Ishikawa (cell line): ENCODE measurements around the gene UPK3A.
A peak's percentile ranks its signal among the peaks of the same experiment; 100 is the strongest.

Experiments used
- CEBPB ChIP-seq: IDR thresholded peaks from 2 replicates; pipeline ENCODE4 v1.6.1; 2012
- CREB1 ChIP-seq: IDR thresholded peaks from 2 replicates; pipeline ENCODE4 v1.6.1; 2012; ENCODE audit warnings: low read depth
- EGR1 ChIP-seq: IDR thresholded peaks from 2 replicates; pipeline ENCODE4 v1.6.1; 2012
- EP300 ChIP-seq: IDR thresholded peaks from 2 replicates; pipeline ENCODE4 v1.6.1; 2012; ENCODE audit warnings: borderline replicate concordance
- FOXM1 ChIP-seq: IDR thresholded peaks from 2 replicates; pipeline ENCODE4 v1.6.1; 2012; ENCODE audit warnings: low read depth, borderline replicate concordance
- MAX ChIP-seq: IDR thresholded peaks from 2 replicates; pipeline ENCODE4 v1.6.1; 2012
- NFIC ChIP-seq: IDR thresholded peaks from 2 replicates; pipeline ENCODE4 v1.6.1; 2012
- RAD21 ChIP-seq: IDR thresholded peaks from 2 replicates; pipeline ENCODE4 v1.6.1; 2012; ENCODE audit warnings: low read depth
- REST ChIP-seq: IDR thresholded peaks from 2 replicates; pipeline ENCODE4 v1.6.1; 2012; ENCODE audit warnings: low read depth, mild to moderate bottlenecking
- TAF1 ChIP-seq: IDR thresholded peaks from 2 replicates; pipeline ENCODE4 v1.6.1; 2012; ENCODE audit warnings: low read depth, mild to moderate bottlenecking
- TCF12 ChIP-seq: IDR thresholded peaks from 2 replicates; pipeline ENCODE4 v1.6.1; 2012; ENCODE audit warnings: low read depth
- TEAD4 ChIP-seq: IDR thresholded peaks from 2 replicates; pipeline ENCODE4 v1.6.1; 2012
- USF1 ChIP-seq: IDR thresholded peaks from 2 replicates; pipeline ENCODE4 v1.6.1; 2012
- YY1 ChIP-seq: IDR thresholded peaks from 2 replicates; pipeline ENCODE4 v1.6.1; 2012; ENCODE audit warnings: low read depth
- ZBTB7A ChIP-seq: IDR thresholded peaks from 2 replicates; pipeline ENCODE4 v1.6.1; 2012; ENCODE audit warnings: low read depth

Gene UPK3A

GRCh38 chr22:45305456-45306075 lies 20.8 kb downstream of the UPK3A start:
- TF ChIP-seq YY1 (no peak), TCF12 (no peak), MAX (no peak), FOXM1 (no peak), TAF1 (no peak), EP300 (no peak), EGR1 (no peak), NFIC (no peak), TEAD4 (no peak), USF1 (no peak), CEBPB (no peak), ZBTB7A (no peak), CREB1 (no peak), RAD21 (no peak)

GRCh38 chr22:45306139-45306538 lies 21.4 kb downstream of the UPK3A start:
- TF ChIP-seq NFIC (no peak), CREB1 (no peak), TAF1 (no peak), TEAD4 (no peak), YY1 (no peak), CEBPB (no peak), FOXM1 (no peak), USF1 (no peak), EP300 (no peak), ZBTB7A (no peak), EGR1 (no peak), TCF12 (no peak)

- no peak for TF ChIP-seq TCF12
- no peak for TF ChIP-seq ZBTB7A
- no peak for TF ChIP-seq REST
Observed at GRCh38 chr22:45308391-45308956, 23.7 kb downstream of the UPK3A start.

GRCh38 chr22:45308957-45309421 lies 24.2 kb downstream of the UPK3A start:
- TF ChIP-seq TCF12 (no peak), NFIC (no peak), REST (no peak), RAD21 (no peak), CREB1 (no peak), MAX (no peak), TAF1 (no peak), USF1 (no peak), TEAD4 (no peak)

GRCh38 chr22:45309422-45310227 lies 24.9 kb downstream of the UPK3A start, which contains the start of gene FAM118A:
FAM118A (plus strand) TSS chr22:45309934; CDS start chr22:45322380, 12,446 bp downstream.
- TF ChIP-seq CEBPB (no peak; the same call in 1 of the 2 replicates), CREB1 (no peak), USF1 (peak; percentile 51), ZBTB7A (peak; percentile 17; the same call in 1 of the 2 replicates), MAX (peak; percentile 27; the same call in 1 of the 2 replicates), NFIC (peak; percentile 22; the same call in 1 of the 2 replicates), YY1 (peak; percentile 62), EGR1 (peak; percentile 91), EP300 (0 out of 2 replicates have a peak, but pooled peaks have one; percentile 13), TCF12 (peak; percentile 27; the same call in 1 of the 2 replicates), FOXM1 (no peak), TAF1 (peak; percentile 82), REST (no peak), TEAD4 (peak; percentile 17; the same call in 1 of the 2 replicates), RAD21 (no peak)
